Panc1 (cell line): Measurements from ENCODE around the gene KIF21A.

Experiments
- CTCF ChIP-seq: fragments of 450-650 bp; IDR thresholded peaks from 2 replicates; pipeline ENCODE4 v1.5.1; 2017; ENCODE audit warnings: mild to moderate bottlenecking
- POLR2AphosphoS5 ChIP-seq: IDR thresholded peaks from 2 replicates; pipeline ENCODE4 v1.6.1; 2012; ENCODE audit warnings: mild to moderate bottlenecking, low read depth, low read length, moderate library complexity
- REST ChIP-seq, 2 experiments: IDR thresholded peaks; 2 replicates each; pipeline ENCODE4 v1.6.1; 2011 to 2012; ENCODE audit warnings: low read depth in 2 of 2, control low read depth in 1 of 2, low read length in 1 of 2, mild to moderate bottlenecking in 1 of 2, moderate library complexity in 1 of 2; ENCODE audit not compliant: insufficient read depth in 1 of 2
- SIN3A ChIP-seq: IDR thresholded peaks from 2 replicates; pipeline ENCODE4 v1.6.1; 2012; ENCODE audit warnings: low read depth, mild to moderate bottlenecking, low read length, moderate library complexity, borderline replicate concordance; ENCODE audit not compliant: insufficient read depth
- TCF7L2 ChIP-seq: IDR thresholded peaks from 2 replicates; pipeline ENCODE4 v1.6.1; 2011; ENCODE audit warnings: mild to moderate bottlenecking, low read depth, low read length, inconsistent platforms

GRCh38 chr12:39369756-39370155, 73.2 kb downstream of the KIF21A start:
- TF ChIP-seq POLR2AphosphoS5 (no peak), CTCF (no peak), REST (IDR thresholded peaks at IDR 0.05; ENCODE audit: insufficient read depth in 1 of 2, low read depth in 2 of 2, low read length in 1 of 2) (no peak), SIN3A (no peak), TCF7L2 (no peak)
